ENCODE data around the gene OGDH. TPM values are rescaled to one million over a fixed set of nuclear protein-coding genes. Genes with fewer than 3 reads are reported as not detected.
"Not testable (repeated sequence)": the region's sequence is repeated elsewhere in the genome, so short reads cannot be mapped to it uniquely, and the experiment has no call there.

Gene OGDH
- total RNA-seq: 35.1 TPM

- no peak for FAIRE-seq
Observed at GRCh38 chr7:44606341-44607140, at the start of gene OGDH. OGDH (plus strand) TSS chr7:44606627; CDS start chr7:44624344, 17,717 bp downstream.

GRCh38 chr7:44557485-44557884, 48.9 kb upstream of the OGDH start:
- no peak for FAIRE-seq
- no peak for DNase-seq (ENCODE audit: low spot score in 2 of 2)

More at GRCh38 chr7:44606341-44607140, at the start of gene OGDH:
- DNase-seq (ENCODE audit: low spot score in 2 of 2): peak; percentile 97 to 98

DNA sequence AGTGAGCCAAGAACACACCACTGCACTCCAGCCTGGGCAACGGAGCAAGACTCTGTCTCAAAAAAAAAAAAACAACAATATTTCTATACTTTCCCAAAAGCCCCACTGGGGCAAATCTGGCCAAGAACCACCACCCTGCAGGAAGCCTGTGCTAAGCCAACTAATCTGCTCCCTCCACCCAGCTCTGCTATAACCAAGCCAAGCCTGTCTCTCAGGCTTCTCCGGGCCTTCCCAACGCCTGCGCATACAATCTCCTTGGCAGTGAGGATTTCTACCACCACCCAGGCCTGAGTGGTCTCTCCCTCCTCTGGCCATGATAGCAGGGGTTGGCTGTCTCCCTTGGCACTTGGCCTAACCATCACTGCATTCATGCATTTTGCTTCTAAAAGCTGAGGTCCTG, 46.9 kb upstream of the OGDH start:
- no peak for FAIRE-seq
- no peak for DNase-seq (ENCODE audit: low spot score in 2 of 2)

DNA sequence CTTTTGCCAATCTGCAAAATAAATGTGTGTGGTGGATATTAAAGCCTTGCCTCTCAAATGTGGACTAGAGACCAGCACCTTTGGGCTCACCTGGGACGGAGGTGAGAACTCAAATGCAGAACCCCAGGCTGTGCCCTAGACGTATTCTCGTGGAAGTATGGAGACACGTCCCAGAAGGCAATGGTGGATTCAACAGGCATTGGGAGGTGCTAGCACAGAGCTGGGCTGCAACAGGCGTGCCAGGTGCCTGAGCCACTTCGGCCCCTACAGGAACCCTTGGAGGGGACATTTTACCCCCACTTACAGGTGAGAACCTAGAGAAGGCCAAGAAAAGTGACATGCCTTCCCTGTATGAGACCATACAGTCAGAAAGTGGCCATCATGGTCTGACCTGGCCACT, 44.9 kb upstream of the OGDH start:
- no peak for FAIRE-seq
- DNase-seq (ENCODE audit: low spot score in 2 of 2): no peak

DNA sequence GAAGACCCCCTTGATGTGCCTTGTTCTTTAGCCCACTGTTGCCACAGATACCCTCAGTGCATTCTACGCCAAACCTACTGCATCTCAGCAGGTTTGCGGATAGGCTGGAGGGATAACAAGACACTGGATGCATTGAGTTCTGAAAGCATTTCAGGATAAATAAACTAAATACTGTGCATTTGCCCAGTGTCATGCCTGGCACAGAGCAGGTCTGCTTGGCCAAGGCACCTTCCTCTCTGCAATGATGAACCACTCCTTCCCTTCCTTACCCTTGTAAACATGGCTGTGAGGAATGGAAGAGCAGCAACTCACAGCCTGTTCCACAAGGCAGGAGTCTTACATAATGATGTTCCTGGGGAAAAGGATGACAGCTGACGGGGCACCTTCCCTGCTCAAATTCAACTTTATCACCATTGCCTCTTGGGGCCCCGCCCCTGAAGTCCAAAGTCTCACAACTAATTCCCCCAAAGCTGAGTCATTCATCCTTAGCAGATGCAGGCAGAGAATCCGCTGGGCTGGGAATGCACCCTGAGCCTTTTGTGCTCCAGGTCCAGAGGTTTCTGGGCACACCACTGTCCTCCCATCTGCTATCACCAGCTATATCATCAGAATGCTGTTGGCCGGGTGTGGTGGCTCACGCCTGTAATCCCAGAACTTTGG, 44.3 kb upstream of the OGDH start:
- DNase-seq (ENCODE audit: low spot score in 2 of 2): no peak
- FAIRE-seq: no peak

GRCh38 chr7:44562622-44562962, 43.8 kb upstream of the OGDH start:
- not testable (repeated sequence) for DNase-seq (ENCODE audit: low spot score in 2 of 2); FAIRE-seq

DNA sequence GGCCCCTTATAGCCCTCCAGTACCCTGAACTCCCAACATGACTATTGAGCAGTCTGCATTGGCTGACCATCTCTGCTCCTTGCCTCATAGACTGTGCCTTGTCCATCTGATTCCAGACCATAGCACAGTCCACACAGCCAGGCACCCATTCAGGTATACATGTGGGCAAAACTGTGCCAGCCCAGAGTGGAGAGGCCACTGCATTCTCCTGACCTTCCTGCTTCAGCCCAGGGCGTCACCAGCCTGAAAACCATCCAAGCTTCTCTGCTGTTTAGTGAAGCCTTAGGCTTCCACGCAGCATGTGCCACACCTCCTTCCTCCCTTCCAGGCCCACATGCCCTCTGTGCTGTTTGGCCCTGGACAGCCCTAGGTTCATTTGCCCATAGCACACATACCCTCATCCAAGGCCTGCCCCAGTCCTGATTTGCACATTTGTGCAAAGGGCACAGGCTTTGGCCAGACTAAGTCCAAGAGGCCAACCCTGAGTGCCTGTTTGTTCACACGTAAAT, 43.2 kb upstream of the OGDH start:
- FAIRE-seq (no peak), DNase-seq (ENCODE audit: low spot score in 2 of 2) (no peak)

DNA sequence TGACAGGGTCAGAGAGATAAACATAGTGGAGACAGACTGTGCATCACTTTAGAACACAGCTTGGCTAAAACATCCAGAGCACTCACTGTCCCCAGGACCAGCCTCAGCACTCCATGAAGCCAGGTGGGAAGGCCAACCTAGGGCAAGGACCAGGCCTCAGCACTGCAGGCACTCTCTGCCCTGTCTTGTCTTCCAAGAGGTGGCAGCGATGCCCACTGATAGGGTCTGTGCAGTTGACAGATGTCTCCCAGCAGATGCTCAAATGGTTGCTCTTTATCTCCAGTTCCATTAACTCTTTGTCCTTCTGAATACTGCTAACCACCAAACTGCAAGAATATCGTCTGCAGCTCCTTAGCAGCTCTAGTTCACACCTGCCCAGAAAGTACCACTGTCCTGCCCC, 41.8 kb upstream of the OGDH start:
- FAIRE-seq: no peak
- no peak for DNase-seq (ENCODE audit: low spot score in 2 of 2)

DNA sequence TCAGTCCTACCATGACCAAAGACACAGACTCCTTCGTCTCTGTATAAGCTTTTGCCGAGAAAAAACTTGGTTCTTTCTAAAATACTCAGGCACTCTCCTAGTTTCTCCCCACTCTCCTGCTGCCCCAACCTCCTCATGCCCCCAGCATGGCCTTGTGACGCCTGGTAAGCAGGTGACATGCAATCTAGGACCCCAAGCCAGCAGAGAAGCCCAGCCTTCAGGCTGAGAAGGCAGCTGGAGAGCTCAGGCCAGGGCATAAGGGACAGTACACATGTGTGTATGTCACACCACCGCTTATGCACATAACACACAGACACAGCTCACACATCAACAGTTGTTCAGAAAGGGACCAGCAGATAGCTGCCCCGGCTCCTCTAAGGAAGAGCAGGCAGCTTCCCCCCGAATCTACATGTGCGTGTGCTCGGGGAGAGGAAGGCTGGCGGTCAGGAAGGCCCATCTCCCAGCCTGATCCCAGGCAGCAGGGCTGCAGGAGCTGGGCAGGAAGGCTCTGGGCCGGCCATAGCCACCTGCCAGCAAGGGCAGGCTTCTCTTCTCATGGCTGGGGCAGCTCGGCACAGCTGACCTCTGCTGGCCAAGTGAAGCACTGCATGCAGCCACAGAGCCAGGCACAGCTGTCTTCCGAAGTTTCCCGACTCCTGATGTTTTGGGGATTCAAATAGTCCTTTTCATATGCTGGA, 41.2 kb upstream of the OGDH start:
- no peak for FAIRE-seq
- DNase-seq (ENCODE audit: low spot score in 2 of 2): peak in 1 of 2 donors; percentile 71

- FAIRE-seq (no peak), DNase-seq (ENCODE audit: low spot score in 2 of 2) (no peak)
Observed at GRCh38 chr7:44565795-44566559, 40.5 kb upstream of the OGDH start.

- DNase-seq (ENCODE audit: low spot score in 2 of 2) (no peak), FAIRE-seq (no peak)
Observed at GRCh38 chr7:44566680-44567079, 39.7 kb upstream of the OGDH start.

DNA sequence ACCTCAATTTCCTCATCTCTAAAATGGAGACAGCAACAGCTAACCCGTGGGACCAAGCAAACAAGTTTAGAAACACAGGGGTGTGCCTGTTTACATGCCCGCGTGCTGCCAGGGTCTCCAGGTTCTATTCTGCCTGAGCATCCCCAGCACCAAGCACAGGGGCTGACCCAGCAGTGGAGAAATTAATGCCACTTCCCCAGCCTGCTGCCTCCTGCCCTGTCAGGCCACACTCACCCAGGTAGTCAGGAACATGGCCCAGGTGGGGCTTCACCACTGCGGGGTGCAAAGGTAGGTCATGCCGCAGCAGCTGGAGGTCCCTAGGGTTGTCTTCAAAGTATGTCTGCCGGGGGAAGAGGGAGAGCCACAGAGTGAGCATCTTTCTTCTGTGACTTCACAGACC, 38.5 kb upstream of the OGDH start:
- DNase-seq (ENCODE audit: low spot score in 2 of 2): no peak
- FAIRE-seq: no peak

DNA sequence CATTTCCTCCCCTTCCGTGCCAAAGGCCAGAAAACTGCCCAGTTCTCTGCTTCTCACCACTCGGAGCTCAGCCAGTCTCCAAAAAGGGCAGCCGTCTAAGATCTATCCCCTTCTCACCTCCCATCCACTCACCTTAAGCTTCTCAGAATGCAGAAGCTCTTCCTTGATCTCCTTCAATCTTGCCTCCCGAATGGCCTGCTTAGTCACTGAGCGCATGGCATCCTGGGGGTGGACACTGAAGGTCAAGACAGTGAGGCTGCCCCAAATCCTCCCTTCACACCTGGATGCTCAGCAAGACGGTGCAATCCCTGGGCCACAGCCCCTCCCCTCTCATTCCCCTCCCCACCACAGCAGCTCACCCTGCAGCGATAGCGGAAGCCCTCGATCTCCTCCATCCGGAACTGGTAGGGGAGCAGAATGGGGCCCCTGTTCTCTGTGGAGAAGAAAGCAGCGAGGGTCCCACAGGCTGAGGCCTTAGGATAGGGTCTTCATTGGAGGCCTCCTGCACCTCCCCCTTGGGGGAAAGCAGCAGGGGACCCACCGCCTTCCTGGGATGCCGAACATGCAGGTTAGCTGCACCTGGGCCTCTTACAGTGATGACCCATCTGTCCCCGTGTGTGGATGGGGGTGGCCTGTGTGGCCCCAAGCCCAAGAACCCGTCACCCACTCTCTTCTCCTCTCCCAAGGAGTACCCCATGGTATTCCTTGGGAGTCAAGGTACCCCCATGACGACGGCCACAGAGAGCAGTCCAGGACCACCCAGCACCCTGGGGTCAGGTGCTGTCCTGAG, 37.5 kb upstream of the OGDH start:
- no peak for DNase-seq (ENCODE audit: low spot score in 2 of 2)

DNA sequence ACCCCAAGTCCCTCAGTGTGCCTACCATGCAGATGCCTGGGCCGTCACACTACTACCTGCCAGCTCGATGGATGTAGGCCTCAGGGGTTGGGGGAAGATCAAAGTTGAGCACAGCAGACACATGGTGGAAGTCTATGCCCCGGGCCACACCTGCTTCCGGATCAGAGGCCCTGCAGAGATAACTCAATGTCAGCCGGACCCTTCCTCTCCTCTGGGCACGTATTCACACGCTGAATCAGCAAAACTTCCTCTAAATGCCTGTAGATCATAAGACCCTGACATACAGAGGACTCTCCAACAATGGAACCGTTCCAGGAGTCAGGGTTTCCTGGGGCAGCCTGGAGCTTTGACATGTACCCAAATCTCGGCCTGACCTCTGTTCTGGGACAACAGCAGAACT, 36.5 kb upstream of the OGDH start:
- FAIRE-seq: no peak
- DNase-seq (ENCODE audit: low spot score in 2 of 2): no peak

More for the DNA sequence above, 37.5 kb upstream of the OGDH start:
- FAIRE-seq: no peak

DNA sequence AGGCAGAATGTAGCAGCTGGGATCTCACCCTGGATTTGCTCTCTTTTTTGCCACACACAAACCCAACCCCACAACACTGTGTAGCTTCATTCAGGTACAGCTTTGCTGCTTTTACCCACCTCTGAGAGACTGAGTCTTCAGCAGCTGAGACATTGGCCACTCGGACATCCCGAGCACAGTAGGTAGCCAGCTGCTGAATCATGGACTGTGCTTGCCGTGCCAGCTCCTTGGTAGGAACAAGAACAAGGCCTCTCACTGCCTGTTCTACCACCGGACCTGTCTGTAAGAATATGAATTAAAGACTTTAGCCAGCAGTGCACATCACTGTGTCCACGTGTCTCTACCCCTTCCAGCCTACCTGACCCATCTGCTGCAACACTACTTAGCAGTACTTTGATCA, 33.7 kb upstream of the OGDH start:
- FAIRE-seq (no peak), DNase-seq (ENCODE audit: low spot score in 2 of 2) (no peak)

- FAIRE-seq (no peak), DNase-seq (ENCODE audit: low spot score in 2 of 2) (peak; percentile 79 to 93)
Observed at GRCh38 chr7:44573464-44574286, 32.8 kb upstream of the OGDH start, which contains the start of gene DDX56. DDX56 (minus strand) TSS chr7:44573908; CDS start chr7:44573895, 13 bp downstream.

- FAIRE-seq (no peak), DNase-seq (ENCODE audit: low spot score in 2 of 2) (no peak)
Observed at GRCh38 chr7:44574287-44574872, 32.0 kb upstream of the OGDH start.

GRCh38 chr7:44575054-44575453, 31.4 kb upstream of the OGDH start:
- FAIRE-seq: no peak
- DNase-seq (ENCODE audit: low spot score in 2 of 2): no peak

All from frontal cortex (tissue), 4 donors.